Stimulated activated CD8-positive, alpha-beta memory T cell treated with anti-CD3 and anti-CD28 coated beads, Interleukin-15, amount 100 ng/mL, for 1 hour (primary cell): ENCODE results near the gene IPPK.
"Not testable (repeated sequence)": the region's sequence is repeated elsewhere in the genome, so short reads cannot be mapped to it uniquely, and the experiment has no call there.

Experiments used
- DNase-seq: peaks from one replicate; pipeline ENCODE4 v3.0.0-alpha.2; 2020; ENCODE audit warnings: low read depth

Gene IPPK

DNA sequence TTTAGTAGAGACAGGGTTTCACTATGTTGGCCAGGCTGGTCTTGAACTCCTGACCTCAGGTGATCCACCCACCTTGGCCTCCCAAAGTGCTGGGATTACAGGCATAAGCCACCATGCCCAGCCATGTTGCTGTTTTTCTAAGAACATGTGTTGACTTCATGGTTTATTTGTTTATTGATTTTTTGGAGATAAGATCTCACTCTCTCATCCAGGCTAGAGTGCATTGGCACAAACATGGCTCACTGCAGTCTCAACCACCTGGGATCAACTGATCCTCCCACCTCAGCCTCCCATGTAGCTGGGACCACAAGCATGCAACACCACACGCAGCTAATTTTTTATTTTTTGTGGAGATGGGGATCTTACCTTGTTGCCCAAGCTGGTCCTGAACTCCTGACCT, 74.9 kb downstream of the IPPK start:
- DNase-seq: not testable (repeated sequence)

GRCh38 chr9:92592946-92593861, 76.7 kb downstream of the IPPK start:
- DNase-seq: no peak

DNA sequence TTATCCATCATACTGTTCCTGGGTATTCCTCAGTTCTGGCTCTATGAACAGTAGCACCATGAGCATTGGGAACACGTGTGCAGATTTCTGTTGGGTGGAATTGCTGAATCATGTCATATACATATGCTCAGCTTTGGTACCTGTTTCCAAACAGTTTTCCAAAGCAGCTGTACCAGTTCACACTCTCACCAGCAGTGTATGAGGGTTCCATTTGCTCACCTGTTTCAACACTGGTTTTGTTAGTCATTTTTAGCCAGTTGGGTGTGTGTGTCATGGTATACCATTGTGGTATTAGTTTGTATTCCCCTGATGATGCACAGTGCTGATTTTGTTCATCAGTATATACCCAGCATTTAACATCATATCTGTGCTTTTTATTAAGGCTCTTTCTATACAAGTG, 77.4 kb downstream of the IPPK start:
- no peak for DNase-seq

DNA sequence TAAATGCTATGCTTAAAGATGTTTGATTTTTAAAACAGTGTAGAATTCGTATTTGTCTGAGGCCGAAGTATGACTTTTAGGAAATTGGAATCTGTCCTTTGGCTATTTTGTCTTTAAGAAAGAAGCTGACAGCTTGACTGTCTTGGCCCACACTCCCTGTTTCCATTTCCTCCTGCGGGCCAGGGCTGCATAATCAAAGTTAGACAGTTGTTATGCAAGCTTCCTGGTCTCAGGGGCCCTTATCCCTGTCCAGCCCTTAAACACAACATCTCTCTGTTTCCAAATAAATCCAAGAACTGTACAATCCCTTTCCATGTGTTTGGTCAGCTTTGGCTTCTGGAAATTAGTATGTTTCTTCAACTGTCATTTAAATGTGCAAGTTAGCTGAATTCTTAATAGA, 79.6 kb downstream of the IPPK start:
- DNase-seq: no peak

- DNase-seq: no peak
These were observed 80.0 kb downstream of the IPPK start for GRCh38 chr9:92589923-92590322.

DNA sequence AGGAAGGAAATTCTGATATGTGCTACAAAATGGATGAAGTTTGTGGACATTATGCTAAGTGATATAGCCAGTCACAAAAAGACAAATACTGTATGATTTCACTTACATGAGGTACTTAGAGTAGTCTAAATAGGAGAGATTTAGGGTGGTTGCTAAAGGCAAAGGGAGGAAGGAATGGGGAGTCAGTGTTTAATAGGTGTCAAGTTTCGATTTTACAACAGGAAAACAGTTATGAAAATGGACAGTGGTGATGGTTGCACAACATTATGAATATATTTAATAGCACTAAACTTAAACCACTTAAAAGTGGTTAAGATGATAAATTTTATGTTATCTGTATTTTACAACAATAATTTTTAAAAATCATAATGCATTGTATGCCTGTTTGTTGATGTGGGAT, 93.8 kb downstream of the IPPK start:
- no peak for DNase-seq

- DNase-seq: not testable (repeated sequence)
These were observed 96.3 kb downstream of the IPPK start for GRCh38 chr9:92573612-92574011.

DNA sequence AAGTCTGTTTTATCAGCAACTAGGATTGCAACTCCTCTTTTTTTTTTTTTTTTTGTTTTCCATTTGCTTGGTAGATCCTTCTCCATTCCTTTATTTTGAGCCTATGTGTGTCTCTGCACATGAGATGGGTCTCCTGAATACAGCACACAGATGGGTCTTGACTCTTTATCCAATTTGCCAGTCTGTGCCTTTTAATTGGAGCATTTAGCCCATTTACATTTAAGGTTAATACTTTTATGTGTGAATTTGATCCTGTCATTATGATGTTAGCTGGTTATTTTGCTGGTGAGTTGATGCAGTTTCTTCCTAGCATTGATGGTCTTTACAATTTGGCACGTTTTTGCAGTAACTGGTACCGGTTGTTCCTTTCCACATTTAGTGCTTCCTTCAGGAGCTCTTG, 98.1 kb downstream of the IPPK start:
- DNase-seq: not testable (repeated sequence)

DNA sequence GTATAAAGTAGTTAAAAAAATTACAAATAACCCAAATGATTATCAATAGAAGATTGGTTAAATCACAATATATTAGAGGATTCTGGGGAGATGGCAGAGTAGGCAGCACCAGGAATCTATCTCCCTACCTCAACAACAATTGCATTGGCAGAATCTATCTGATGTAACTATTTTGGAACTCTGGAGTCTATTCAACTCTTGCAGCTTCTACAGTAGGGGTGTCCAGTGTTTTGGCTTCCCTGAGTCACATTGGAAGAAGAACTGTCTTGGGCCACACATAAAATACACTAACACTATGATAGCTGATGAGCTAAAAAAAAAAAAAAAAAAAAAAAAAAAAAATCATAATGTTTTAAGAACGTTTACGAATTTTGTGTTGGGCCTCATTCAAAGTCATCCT, 104.9 kb downstream of the IPPK start:
- no peak for DNase-seq

GRCh38 chr9:92564504-92564903, 105.4 kb downstream of the IPPK start:
- no peak for DNase-seq
